HL-60 (cell line): ENCODE data around the gene SPATA7.

Source experiments
- DNase-seq, 2 experiments: peaks; one replicate each; pipeline ENCODE4 v3.0.0-alpha.2; 2010 to 2020; ENCODE audit warnings: low read depth in 1 of 2, low spot score in 1 of 2
- H3K27ac ChIP-seq: fragments of 250-450 bp; sonication (Bioruptor Pico); replicated peaks from 2 replicates; pipeline ENCODE4 v1.5.1; 2020; ENCODE audit warnings: mild to moderate bottlenecking, moderate library complexity
- H3K27me3 ChIP-seq: fragments of 250-450 bp; sonication (Bioruptor Pico); 2 replicates; pipeline ENCODE4 v1.5.1; 2021; ENCODE audit warnings: mild to moderate bottlenecking, moderate library complexity; ENCODE audit not compliant: insufficient read depth, poor library complexity, severe bottlenecking
- H3K4me3 ChIP-seq: replicated peaks from 2 replicates; pipeline ENCODE4 v1.5.1; 2011; ENCODE audit warnings: mild to moderate bottlenecking, control low read depth, low read length; ENCODE audit not compliant: insufficient read depth
- CTCF ChIP-seq: IDR thresholded peaks from one replicate; pipeline ENCODE4 v1.5.1; 2011; ENCODE audit warnings: low read length, control low read depth, inconsistent platforms; ENCODE audit not compliant: insufficient read depth
- GABPA ChIP-seq: IDR thresholded peaks from 2 replicates; pipeline ENCODE4 v1.6.1; 2012; ENCODE audit warnings: low read depth
- POLR2AphosphoS5 ChIP-seq: IDR thresholded peaks from 2 replicates; pipeline ENCODE4 v1.6.1; 2012; ENCODE audit warnings: low read depth
- REST ChIP-seq: IDR thresholded peaks from 2 replicates; pipeline ENCODE4 v1.6.1; 2012; ENCODE audit warnings: low read depth; ENCODE audit not compliant: insufficient replicate concordance
- SPI1 ChIP-seq: IDR thresholded peaks from 2 replicates; pipeline ENCODE4 v1.6.1; 2012; ENCODE audit warnings: low read depth, mild to moderate bottlenecking, borderline replicate concordance

The SPATA7 gene

GRCh38 chr14:88386256-88386794 lies 868 bp downstream of the SPATA7 start:
- no peaks in the 10 kb centered on the region for H3K27me3 ChIP-seq
- no peak overlapping the region for H3K27ac ChIP-seq
- peak overlapping the region; percentile 69 for H3K4me3 ChIP-seq
- TF ChIP-seq REST (no peak), SPI1 (no peak), CTCF (no peak), POLR2AphosphoS5 (no peak), GABPA (no peak)
- DNase-seq, result no peak

GRCh38 chr14:88388741-88389282 lies 3.4 kb downstream of the SPATA7 start:
- Histone ChIP-seq H3K27me3 (no peaks in the 10 kb centered on the region), H3K4me3 (no peak overlapping the region), H3K27ac (no peak overlapping the region)
- no peak for DNase-seq
- no peak for TF ChIP-seq SPI1
- TF ChIP-seq CTCF, result no peak
- TF ChIP-seq GABPA, result no peak
- no peak for TF ChIP-seq REST
- TF ChIP-seq POLR2AphosphoS5, result no peak

- DNase-seq, result no peak
- Histone ChIP-seq H3K27ac (no peak overlapping the region), H3K27me3 (no peaks in the 10 kb centered on the region), H3K4me3 (no peak overlapping the region)
- TF ChIP-seq POLR2AphosphoS5 (no peak), CTCF (no peak), REST (no peak), SPI1 (no peak), GABPA (no peak)
Observed at GRCh38 chr14:88392609-88393008, 7.2 kb downstream of the SPATA7 start.
